HG02981 (cell line): ENCODE results near the gene KIRREL3.
"Not testable (repeated sequence)": the region's sequence is repeated elsewhere in the genome, so short reads cannot be mapped to it uniquely, and the experiment has no call there.

Experiments used
- ATAC-seq: cut with Tn5 transposase; IDR thresholded peaks from one replicate; pipeline ENCODE4 v1.9.1; 2021; ENCODE audit warnings: mild to moderate bottlenecking, moderate library complexity; ENCODE audit not compliant: unreplicated experiment

The KIRREL3 gene

DNA sequence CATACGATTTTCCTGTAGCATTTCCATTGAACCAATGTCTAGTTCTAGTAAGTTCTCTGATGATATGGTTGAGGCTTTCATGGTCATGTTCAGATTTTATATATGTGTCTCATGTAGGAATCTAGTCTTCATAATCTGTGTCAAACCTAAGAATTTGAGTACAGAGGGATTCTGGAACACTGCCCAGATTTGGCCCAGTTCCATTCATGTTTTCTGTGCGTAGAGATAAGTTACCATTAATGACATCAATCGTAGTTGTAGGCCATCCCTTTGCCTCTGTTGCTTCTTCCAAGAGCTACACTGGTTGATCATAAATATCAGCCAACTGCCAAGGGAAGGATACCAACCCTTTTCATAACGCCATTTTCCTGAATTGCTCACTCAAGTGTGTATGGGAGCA, 621.8 kb downstream of the KIRREL3 start:
- ATAC-seq = no peak

DNA sequence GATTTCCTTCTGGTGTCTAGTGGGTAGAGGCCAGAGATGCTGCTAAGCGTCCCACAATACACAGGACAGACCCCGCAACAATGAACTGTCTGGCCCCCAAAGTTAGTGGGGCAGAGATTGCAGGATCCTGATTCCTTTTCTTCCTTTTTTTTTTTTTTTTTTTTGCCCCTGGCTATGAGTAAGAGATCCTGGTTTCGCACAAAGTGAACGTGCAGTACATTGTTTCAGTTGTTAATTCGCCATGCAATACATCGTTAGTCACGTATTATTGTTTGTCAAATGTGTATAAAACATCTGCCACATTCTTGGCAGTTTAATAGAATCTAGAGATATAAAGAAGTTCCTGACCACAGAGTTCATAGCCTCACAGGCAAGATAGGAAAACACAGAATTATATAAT, 624.8 kb downstream of the KIRREL3 start:
- no peak for ATAC-seq

DNA sequence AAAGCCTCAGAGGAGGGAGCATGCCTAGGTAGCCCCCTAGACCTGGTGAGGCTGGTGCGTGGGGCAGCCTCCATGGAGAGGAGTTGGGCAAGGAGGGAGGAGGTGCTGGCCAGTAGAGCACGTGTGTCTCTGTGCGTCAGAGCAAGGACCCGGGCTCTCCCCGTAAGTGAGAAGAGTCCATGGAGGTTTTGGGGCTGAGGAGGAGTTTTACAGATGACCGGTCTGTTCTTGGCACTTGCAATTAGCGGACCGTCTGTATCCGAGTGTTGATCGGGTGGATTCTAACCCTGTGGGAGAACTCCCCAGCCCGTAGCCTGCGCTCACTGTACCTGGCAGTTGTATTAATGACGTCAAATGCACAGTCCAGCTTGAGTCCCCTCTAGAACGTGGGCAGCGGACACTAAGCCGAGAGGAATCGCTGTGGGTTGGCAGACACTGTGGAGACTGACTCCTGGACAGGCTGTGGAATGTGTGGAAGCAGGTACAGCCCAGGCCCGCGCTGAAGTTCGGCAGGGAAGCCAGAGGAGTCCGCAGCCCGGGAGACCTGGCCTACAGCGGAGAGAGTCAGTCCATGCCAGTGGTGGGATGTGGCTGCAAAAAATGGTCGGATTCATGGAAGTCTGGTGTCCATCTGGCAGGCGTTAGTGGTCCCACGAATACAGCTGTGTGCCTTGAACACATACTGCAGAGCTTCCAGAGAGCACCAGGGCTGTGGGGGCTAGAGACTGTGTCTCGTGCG, 625.8 kb downstream of the KIRREL3 start:
- not testable (repeated sequence) for ATAC-seq

DNA sequence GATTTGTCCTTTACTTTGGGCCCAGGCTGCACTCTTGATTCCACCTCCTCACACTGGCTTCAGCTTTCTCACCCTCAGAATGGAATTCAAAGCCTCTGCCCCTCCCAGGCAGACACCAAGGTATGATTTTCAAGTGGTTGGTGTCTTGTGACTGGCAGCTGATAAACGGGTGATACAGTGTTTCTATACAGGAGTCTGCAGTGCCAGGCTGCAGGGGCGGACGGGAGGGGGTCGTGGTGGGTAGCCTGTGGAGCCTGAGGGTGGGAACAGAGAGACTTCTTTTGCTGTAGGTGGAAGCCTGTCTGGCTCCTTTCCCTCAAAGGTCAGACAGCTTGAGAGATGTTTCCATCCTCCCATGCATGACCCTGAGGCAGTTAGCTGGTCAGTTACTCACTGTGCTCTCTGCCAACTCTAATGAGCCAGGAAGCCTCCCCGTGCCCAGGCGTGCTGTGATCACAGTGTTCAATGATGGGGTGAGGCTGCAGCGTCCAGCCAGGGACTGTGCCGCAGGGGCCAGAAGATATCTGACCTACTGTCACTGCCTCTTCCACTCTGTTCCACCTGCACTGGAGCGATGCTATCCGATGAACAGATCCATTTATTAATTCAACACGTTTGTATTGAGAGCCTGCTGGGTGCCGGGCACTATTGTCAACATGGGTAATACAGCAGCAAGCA, 627.0 kb downstream of the KIRREL3 start:
- ATAC-seq = not testable (repeated sequence)
